Measurements from ENCODE around the gene TAF11L3. TPM values are rescaled to one million over a fixed set of nuclear protein-coding genes. Genes with fewer than 3 reads are reported as not detected.
"Not testable (repeated sequence)": the region's sequence is repeated elsewhere in the genome, so short reads cannot be mapped to it uniquely, and the experiment has no call there.

TAF11L3 gene
- total and polyA plus RNA-seq, 5 experiments from 2014 or later: not detected

DNA sequence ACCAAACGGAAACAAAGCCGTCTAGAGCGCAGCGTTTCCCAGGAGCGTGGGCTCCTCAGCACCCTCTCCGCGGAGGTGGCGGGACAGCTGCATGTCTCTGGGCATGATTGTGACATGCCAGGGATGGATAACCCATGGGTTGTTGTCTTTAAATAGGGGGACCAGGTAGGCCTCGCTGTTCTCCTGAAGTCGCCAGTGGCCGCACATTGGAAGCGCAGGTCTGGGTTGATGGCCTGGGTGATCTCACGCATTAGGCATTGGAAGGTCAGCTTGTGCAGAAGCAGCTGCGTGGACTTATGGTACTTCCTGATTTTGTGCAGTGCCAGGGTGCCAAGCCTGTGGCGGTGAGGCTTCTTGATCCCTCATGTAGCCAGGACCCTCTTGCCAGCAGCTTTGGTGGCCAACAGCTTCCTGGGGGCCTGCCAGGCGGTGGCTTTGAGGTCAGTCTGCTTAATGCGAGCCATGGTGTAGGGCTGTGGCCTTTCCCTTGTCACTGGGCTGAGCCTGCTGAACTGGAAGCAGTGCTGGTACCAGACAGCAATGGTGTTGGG is 6.3 kb upstream of the TAF11L3 start:
- peaks cover 0 to 16% (median 3%) of the 10 kb centered on the region in 9 donors for H3K9me3 Mint-ChIP-seq
- no peak overlapping the region for H3K4me3 Mint-ChIP-seq
- no peak overlapping the region for H3K27ac Mint-ChIP-seq
- ATAC-seq (no peak), DNase-seq (no peak)
- POLR2A ChIA-PET: no interaction called here
- H3K36me3 Mint-ChIP-seq: peaks cover 0 to 3% (median 0%) of the 10 kb centered on the region in 3 donors
- peaks cover 0 to 3% (median 0%) of the 10 kb centered on the region in 5 donors for H3K27me3 Mint-ChIP-seq
- no peaks in the 10 kb centered on the region for H3K4me1 Mint-ChIP-seq

DNA sequence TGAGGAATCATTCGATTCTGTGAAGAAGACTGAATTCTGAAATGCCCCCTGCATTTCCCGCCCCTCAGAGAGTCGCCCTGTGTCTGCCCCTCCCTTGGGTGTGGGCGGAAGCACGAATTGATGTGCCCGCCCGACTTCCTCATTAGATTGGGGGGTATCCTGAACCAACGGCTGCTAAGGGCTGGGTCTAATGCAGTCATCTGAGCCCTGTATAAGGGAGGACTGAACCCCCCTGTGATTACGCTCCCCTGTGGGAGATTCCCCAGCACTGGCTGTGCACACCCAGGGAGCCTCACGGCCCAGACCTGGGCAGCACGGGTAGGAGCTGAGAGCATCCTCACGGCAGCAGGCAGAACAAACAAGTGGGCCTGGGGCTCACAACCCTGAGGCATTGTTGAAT is 641 bp upstream of the TAF11L3 start:
- H3K9me3 Mint-ChIP-seq, H3K4me1 Mint-ChIP-seq, H3K27me3 Mint-ChIP-seq, POLR2A ChIA-PET, ATAC-seq, H3K36me3 Mint-ChIP-seq, H3K4me3 Mint-ChIP-seq, H3K27ac Mint-ChIP-seq: not testable (repeated sequence)
- DNase-seq: peak in 2 of 10 donors; percentile 21 to 26

DNA sequence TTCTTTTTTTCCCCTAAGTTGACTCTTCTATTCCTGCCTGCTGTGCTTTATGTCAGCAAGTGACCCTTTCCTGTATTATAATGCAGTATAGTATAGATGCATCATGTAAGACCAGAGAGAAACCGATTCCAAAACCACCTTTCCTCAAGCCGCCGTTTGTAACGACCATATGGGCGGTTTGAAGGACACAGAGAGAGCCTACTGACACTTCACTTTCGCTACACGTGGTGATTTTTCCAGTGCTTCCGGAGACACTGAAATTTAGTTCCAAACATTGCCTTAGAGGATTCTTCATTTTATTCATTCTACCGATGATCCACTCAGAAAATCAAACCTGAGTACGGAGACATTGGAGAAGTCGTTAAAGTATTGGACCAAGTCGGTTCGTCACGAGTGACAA is 1.3 kb downstream of the TAF11L3 start:
- H3K36me3 Mint-ChIP-seq, H3K4me1 Mint-ChIP-seq, H3K9me3 Mint-ChIP-seq, DNase-seq, H3K27me3 Mint-ChIP-seq, H3K27ac Mint-ChIP-seq, H3K4me3 Mint-ChIP-seq, ATAC-seq, POLR2A ChIA-PET: not testable (repeated sequence)

DNA sequence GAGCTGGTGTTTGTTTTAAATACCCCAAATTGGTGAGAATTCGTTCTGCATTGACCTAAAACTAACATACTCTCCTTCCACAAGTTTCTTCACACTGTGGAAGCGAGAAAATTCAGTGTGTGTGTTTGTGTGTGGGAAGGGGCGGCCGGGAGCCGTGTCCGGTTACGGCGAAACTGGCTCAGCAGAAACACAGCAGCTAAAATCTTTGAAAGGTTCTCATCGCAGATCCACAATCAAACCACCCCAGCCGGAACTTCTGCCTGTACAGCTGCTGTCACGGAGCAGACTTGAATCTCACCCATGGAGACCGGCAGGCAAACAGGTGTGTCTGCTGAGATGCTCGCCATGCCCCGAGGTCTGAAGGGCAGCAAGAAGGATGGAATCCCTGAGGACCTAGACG is 3.3 kb downstream of the TAF11L3 start, which contains the start of gene TAF11L4:
Gene TAF11L4 (plus strand): TSS at position 301 of the 400 bp plus-strand sequence.
- H3K27ac Mint-ChIP-seq, ATAC-seq, H3K9me3 Mint-ChIP-seq, H3K36me3 Mint-ChIP-seq, DNase-seq, POLR2A ChIA-PET, H3K4me1 Mint-ChIP-seq, H3K4me3 Mint-ChIP-seq, H3K27me3 Mint-ChIP-seq: not testable (repeated sequence)

DNA sequence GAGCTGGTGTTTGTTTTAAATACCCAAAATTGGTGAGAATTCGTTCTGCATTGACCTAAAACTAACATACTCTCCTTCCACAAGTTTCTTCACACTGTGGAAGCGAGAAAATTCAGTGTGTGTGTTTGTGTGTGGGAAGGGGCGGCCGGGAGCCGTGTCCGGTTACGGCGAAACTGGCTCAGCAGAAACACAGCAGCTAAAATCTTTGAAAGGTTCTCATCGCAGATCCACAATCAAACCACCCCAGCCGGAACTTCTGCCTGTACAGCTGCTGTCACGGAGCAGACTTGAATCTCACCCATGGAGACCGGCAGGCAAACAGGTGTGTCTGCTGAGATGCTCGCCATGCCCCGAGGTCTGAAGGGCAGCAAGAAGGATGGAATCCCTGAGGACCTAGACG is 6.8 kb downstream of the TAF11L3 start, which contains the start of gene TAF11L5:
Gene TAF11L5 (plus strand): TSS at position 301 of the 400 bp plus-strand sequence.
- H3K9me3 Mint-ChIP-seq, ATAC-seq, POLR2A ChIA-PET, DNase-seq, H3K27ac Mint-ChIP-seq, H3K36me3 Mint-ChIP-seq, H3K4me1 Mint-ChIP-seq, H3K4me3 Mint-ChIP-seq, H3K27me3 Mint-ChIP-seq: not testable (repeated sequence)

DNA sequence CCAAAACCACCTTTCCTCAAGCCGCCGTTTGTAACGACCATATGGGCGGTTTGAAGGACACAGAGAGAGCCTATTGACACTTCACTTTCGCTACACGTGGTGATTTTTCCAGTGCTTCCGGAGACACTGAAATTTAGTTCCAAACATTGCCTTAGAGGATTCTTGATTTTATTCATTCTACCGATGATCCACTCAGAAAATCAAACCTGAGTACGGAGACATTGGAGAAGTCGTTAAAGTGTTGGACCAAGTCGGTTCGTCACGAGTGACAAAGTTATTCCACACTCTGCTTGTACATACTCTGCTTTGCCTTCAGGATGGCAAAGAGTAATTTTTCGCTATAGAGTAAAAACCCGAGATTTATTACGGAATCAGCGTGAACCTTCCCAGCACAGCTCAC is 8.3 kb downstream of the TAF11L3 start:
- not testable (repeated sequence) for H3K27me3 Mint-ChIP-seq, H3K9me3 Mint-ChIP-seq, H3K4me1 Mint-ChIP-seq

DNA sequence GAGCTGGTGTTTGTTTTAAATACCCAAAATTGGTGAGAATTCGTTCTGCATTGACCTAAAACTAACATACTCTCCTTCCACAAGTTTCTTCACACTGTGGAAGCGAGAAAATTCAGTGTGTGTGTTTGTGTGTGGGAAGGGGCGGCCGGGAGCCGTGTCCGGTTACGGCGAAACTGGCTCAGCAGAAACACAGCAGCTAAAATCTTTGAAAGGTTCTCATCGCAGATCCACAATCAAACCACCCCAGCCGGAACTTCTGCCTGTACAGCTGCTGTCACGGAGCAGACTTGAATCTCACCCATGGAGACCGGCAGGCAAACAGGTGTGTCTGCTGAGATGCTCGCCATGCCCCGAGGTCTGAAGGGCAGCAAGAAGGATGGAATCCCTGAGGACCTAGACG is 10.2 kb downstream of the TAF11L3 start, which contains the start of gene TAF11L6:
Gene TAF11L6 (plus strand): TSS at position 301 of the 400 bp plus-strand sequence.
- DNase-seq, POLR2A ChIA-PET, H3K27me3 Mint-ChIP-seq, H3K9me3 Mint-ChIP-seq, H3K27ac Mint-ChIP-seq, ATAC-seq, H3K4me1 Mint-ChIP-seq, H3K4me3 Mint-ChIP-seq, H3K36me3 Mint-ChIP-seq: not testable (repeated sequence)

More for the DNA sequence above, 8.3 kb downstream of the TAF11L3 start:
- POLR2A ChIA-PET, H3K4me3 Mint-ChIP-seq, H3K36me3 Mint-ChIP-seq, ATAC-seq, H3K27ac Mint-ChIP-seq: not testable (repeated sequence)
- peak in 4 of 10 donors; percentile 0 to 22 (median 19) for DNase-seq

Other genes starting within 250 kb of the TAF11L3 start
- gene TAF11L2, start 20.1 kb upstream of the TAF11L3 start, total RNA-seq: not detected
- not detected for gene TAF11L2, start 20.1 kb upstream of the TAF11L3 start, polyA plus RNA-seq
- gene TAF11L4, start 3.4 kb downstream of the TAF11L3 start, total RNA-seq: not detected
- not detected for gene TAF11L4, start 3.4 kb downstream of the TAF11L3 start, polyA plus RNA-seq
- not detected for gene TAF11L5, start 6.9 kb downstream of the TAF11L3 start, total RNA-seq
- not detected for gene TAF11L5, start 6.9 kb downstream of the TAF11L3 start, polyA plus RNA-seq
- gene TAF11L6, start 10.3 kb downstream of the TAF11L3 start, total RNA-seq: not detected
- not detected for gene TAF11L6, start 10.3 kb downstream of the TAF11L3 start, polyA plus RNA-seq
- not detected for gene TAF11L7, start 67.4 kb downstream of the TAF11L3 start, total RNA-seq
- not detected for gene TAF11L7, start 67.4 kb downstream of the TAF11L3 start, polyA plus RNA-seq
- gene TAF11L8, start 72.6 kb downstream of the TAF11L3 start, total RNA-seq: not detected
- not detected for gene TAF11L8, start 72.6 kb downstream of the TAF11L3 start, polyA plus RNA-seq
- gene TAF11L9, start 76.0 kb downstream of the TAF11L3 start, total RNA-seq: not detected
- not detected for gene TAF11L9, start 76.0 kb downstream of the TAF11L3 start, polyA plus RNA-seq
- gene TAF11L10, start 79.5 kb downstream of the TAF11L3 start, total RNA-seq: not detected
- gene TAF11L10, start 79.5 kb downstream of the TAF11L3 start, polyA plus RNA-seq: not detected
- not detected for gene TAF11L11, start 85.8 kb downstream of the TAF11L3 start, total RNA-seq
- not detected for gene TAF11L11, start 85.8 kb downstream of the TAF11L3 start, polyA plus RNA-seq
- not detected for gene TAF11L12, start 92.0 kb downstream of the TAF11L3 start, total RNA-seq
- gene TAF11L12, start 92.0 kb downstream of the TAF11L3 start, polyA plus RNA-seq: not detected
- not detected for gene TAF11L13, start 113.7 kb downstream of the TAF11L3 start, total RNA-seq
- gene TAF11L13, start 113.7 kb downstream of the TAF11L3 start, polyA plus RNA-seq: not detected
- not detected for gene TAF11L14, start 116.1 kb downstream of the TAF11L3 start, total RNA-seq
- gene TAF11L14, start 116.1 kb downstream of the TAF11L3 start, polyA plus RNA-seq: not detected

All from naive thymus-derived CD8-positive, alpha-beta T cell (primary cell).